ENCODE results near the gene IRF3. TPM values are rescaled to one million over a fixed set of nuclear protein-coding genes. Genes with fewer than 3 reads are reported as not detected.

IRF3 gene
- total RNA-seq (10 to 100 TPM; 10.3 to 22.1 (median 14.4) TPM), polyA plus RNA-seq (10 to 100 TPM; 18.2 to 26.5 (median 21.7) TPM)
- long read RNA-seq, donor 1, partial matches to known transcripts, result 1 of 7 reads
- long read RNA-seq, donor 1, other reads (novel, unspliced or antisense), result 3 of 7 reads
- long read RNA-seq, donor 2, partial matches to known transcripts, result 5 of 12 reads
- long read RNA-seq, donor 2, other reads (novel, unspliced or antisense), result 5 of 12 reads

DNA sequence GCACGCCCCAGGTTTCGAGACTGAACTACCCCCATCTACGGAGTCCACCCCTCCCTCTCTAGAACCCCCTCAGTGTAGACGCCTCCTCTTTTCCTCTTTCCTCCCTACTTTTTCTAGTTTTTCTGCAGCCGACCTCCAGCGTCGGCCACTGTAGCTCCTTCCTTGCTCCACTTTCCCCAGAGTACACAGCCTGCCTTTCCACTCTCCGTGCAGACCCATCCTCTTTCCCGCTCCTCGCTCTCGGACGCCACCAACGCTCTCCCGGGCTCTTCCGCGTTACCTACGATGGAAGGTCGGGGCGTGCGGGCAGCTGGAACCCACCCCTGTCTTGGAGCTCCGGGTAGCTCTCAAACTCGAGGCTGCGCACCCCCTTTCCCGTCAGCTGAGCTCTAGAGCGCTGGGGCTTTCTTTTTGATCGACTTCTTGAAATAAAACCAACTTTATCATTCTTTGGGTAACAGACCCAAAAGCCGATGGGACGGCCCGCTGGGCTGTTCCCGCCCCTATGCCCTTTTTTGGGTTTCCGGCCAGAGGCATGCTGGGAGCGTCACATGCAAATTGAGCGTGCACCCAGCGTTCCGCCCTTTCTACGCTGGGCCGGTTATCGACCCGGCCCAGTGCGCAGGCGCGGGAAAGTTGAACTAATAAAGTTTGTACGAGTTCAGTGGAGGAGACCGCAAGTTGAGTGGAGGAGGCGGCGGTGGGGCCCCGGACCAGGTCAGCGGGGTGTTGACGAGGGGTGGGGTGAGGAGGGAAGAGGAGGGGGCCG, at the start of gene IRF3, which contains the start of gene BCL2L12:
Gene IRF3 (minus strand): TSS at position 507 of the 769 bp plus-strand sequence. CDS start 1,019 bp downstream, outside the sequence.
Gene BCL2L12 (plus strand): TSS at position 583 of the 769 bp plus-strand sequence. CDS start 760 bp downstream, outside the sequence.
- Histone ChIP-seq H3K4me3 (peak within 1 kb of the TSS; percentile 70), H3K27ac (peak within 1 kb of the TSS; percentile 49), H3K36me3 (ENCODE audit: insufficient read depth in 1 of 2, low read depth in 1 of 2) (peaks cover 0 to 35% of the 10 kb centered on the region in 2 donors), H3K27me3 (ENCODE audit: insufficient read depth in 3 of 3, low read length in 2 of 3) (no peaks in the 10 kb centered on the region), H3K9me3 (no peaks in the 10 kb centered on the region), H3K4me1 (peaks cover 8% of the 10 kb centered on the region)
- TF ChIP-seq, protein P1, sequence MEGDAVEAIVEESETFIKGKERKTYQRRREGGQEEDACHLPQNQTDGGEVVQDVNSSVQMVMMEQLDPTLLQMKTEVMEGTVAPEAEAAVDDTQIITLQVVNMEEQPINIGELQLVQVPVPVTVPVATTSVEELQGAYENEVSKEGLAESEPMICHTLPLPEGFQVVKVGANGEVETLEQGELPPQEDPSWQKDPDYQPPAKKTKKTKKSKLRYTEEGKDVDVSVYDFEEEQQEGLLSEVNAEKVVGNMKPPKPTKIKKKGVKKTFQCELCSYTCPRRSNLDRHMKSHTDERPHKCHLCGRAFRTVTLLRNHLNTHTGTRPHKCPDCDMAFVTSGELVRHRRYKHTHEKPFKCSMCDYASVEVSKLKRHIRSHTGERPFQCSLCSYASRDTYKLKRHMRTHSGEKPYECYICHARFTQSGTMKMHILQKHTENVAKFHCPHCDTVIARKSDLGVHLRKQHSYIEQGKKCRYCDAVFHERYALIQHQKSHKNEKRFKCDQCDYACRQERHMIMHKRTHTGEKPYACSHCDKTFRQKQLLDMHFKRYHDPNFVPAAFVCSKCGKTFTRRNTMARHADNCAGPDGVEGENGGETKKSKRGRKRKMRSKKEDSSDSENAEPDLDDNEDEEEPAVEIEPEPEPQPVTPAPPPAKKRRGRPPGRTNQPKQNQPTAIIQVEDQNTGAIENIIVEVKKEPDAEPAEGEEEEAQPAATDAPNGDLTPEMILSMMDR (IDR thresholded peaks at IDR 0.05), result peak; percentile 2
- 0 to 1% (median 0%) methylated on average over 50 of the region's 50 CpGs for WGBS, 3 donors
- DNase-seq, result peak; percentile 98 to 99
- peak; percentile 90 to 93 (median 91) for ATAC-seq
- intact Hi-C loops (cut with DNase I), result no loop called here

GRCh38 chr19:49713236-49713845, 47.7 kb upstream of the IRF3 start:
- WGBS, 3 donors, result 39 to 57% (median 53%) methylated on average over 7 to 8 of the region's 8 CpGs
- no peaks in the 10 kb centered on the region for H3K36me3 ChIP-seq (ENCODE audit: insufficient read depth in 1 of 2, low read depth in 1 of 2)
- H3K27ac ChIP-seq, result no peak overlapping the region
- H3K9me3 ChIP-seq, result no peaks in the 10 kb centered on the region
- intact Hi-C loops (cut with DNase I), result loop anchor here in 1 of 2 donors (10.0 kb wide), 1 partner anchor 91 kb away; no protein-coding TSS in a partner anchor
- peaks cover 0 to 3% (median 0%) of the 10 kb centered on the region in 3 donors for H3K27me3 ChIP-seq (ENCODE audit: insufficient read depth in 3 of 3, low read length in 2 of 3)
- no peak overlapping the region for H3K4me3 ChIP-seq
- ATAC-seq, result no peak
- TF ChIP-seq, protein P1 (IDR thresholded peaks at IDR 0.05), result no peak
- H3K4me1 ChIP-seq, result no peaks in the 10 kb centered on the region
- DNase-seq, result no peak

GRCh38 chr19:49712397-49712859, 46.8 kb upstream of the IRF3 start:
- Histone ChIP-seq H3K4me3 (no peak overlapping the region), H3K27ac (no peak overlapping the region), H3K9me3 (no peaks in the 10 kb centered on the region), H3K27me3 (ENCODE audit: insufficient read depth in 3 of 3, low read length in 2 of 3) (peaks cover 0 to 3% (median 0%) of the 10 kb centered on the region in 3 donors), H3K36me3 (ENCODE audit: insufficient read depth in 1 of 2, low read depth in 1 of 2) (no peaks in the 10 kb centered on the region), H3K4me1 (no peaks in the 10 kb centered on the region)
- WGBS, 3 donors, result 34 to 46% (median 37%) methylated on average over 19 to 20 of the region's 20 CpGs
- intact Hi-C loops (cut with DNase I), result loop anchor here in 1 of 2 donors (10.0 kb wide), 1 partner anchor 92 kb away; no protein-coding TSS in a partner anchor
- ATAC-seq (peak in 2 of 4 donors; percentile 39 to 50), DNase-seq (peak in 1 of 2 donors; percentile 66)
- TF ChIP-seq, protein P1 (IDR thresholded peaks at IDR 0.05), result no peak

GRCh38 chr19:49710372-49710951, 44.8 kb upstream of the IRF3 start:
- intact Hi-C loops (cut with DNase I), result loop anchor here in 1 of 2 donors (10.0 kb wide), 1 partner anchor 94 kb away; no protein-coding TSS in a partner anchor
- Histone ChIP-seq H3K27me3 (ENCODE audit: insufficient read depth in 3 of 3, low read length in 2 of 3) (peaks cover 0 to 3% (median 0%) of the 10 kb centered on the region in 3 donors), H3K36me3 (ENCODE audit: insufficient read depth in 1 of 2, low read depth in 1 of 2) (no peaks in the 10 kb centered on the region), H3K9me3 (no peaks in the 10 kb centered on the region), H3K4me1 (no peaks in the 10 kb centered on the region), H3K4me3 (no peak overlapping the region), H3K27ac (no peak overlapping the region)
- WGBS, 3 donors, result 89 to 90% (median 89%) methylated on average over 20 of the region's 20 CpGs
- ATAC-seq (no peak), DNase-seq (no peak)
- TF ChIP-seq, protein P1 (IDR thresholded peaks at IDR 0.05), result no peak
